ENCODE data around the gene NINJ1.

NINJ1 gene

DNA sequence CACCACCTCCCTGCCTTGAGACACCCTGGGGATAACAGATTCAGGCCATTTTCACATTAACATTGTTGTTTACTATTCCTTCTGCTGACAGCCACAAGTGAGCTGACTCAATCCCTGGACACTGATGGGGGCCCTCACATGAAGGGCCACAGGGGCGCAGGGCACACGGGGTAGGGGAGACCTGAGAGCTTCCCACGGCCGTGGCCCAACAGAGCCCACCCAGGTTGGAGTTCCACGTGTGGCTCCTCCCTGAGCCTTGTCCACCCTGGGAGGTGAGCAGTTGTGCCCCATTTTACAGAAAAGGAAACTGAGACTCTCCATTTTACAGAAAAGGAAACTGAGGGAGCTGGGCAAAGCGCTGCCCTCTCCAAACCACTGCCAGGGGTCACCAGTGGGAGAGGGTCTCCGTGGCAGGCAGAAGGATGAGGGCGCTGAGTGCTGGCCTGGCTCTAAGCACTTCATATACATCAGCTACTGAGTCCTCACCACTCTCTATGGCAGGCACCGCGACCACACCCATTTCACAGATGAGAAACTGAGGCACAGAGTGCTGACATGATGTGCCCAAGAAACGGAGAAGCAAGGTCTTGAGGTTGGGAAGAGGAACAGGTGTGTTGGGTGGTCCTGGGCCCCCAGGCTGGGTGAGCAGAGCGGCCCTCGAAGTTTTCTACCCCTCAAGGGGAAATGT, 2.3 kb downstream of the NINJ1 start:
- no peak for DNase-seq

DNA sequence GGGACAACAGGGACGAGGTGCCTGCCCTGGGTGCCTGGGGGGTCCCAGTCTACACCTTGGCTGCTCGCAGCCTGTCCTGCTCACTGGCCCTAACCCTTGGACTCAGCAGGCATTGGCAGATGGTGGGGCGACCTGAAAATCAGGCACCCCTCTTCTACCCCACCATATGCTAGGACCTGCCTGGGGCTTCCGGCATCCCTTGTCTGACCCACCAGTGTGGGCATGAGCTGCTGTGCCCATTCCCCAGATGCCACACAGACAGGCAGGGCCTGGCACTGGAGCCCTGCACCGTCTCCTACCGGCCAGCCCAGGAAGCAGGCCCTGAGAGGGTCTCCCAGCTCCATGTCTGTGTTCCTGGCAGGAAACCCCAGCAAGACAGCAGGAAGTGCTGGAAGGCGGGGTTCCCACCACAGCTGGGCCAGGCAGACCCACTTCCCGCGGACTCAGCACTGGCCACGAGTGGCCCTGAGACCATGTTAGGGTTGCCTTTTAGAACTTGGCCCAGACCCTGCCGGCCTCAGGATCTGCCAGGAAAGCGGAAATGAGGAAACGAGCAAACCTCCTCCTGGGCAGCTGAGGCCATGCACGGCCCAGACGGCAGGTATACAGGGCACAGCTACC, 3.1 kb downstream of the NINJ1 start:
- DNase-seq = no peak

DNA sequence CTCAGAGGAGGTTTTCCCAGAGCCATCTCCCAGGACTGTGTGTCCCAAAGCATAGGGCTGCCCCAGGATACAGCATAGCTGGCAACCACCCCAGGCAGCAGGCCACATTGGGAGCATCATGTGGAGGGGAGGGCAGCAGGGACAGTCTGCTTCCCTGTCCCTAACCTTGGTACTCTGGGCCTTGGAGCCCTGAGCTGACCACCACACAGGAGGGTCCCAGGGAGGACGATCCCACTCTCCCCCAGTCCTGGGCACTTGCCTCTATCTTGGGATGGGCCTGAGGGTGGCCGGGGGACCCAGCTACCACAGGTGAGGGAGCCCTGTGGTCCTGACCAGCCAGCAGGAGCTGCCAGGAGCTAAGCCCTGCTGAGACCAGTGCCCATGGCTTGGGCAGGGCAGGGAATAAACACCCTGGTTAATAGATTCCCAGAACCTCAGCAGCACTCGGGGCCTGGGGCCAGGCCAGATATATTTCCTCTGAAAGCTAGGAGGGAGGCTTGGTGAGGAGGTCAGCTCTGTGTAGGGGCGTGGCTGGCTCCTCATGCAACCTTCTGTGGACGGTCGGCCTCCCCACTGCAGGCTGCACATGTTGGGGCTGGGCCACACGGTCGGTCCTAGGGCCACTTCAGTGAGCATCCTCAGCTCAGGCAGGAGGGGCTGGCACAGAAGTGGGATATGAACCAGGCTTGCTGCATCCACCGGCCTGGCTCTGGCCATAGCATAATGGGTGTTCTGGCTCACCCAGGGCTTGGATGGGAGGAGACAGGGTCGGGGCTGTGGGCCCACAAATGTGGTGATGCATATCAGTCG, 4.2 kb downstream of the NINJ1 start:
- no peak for DNase-seq

DNA sequence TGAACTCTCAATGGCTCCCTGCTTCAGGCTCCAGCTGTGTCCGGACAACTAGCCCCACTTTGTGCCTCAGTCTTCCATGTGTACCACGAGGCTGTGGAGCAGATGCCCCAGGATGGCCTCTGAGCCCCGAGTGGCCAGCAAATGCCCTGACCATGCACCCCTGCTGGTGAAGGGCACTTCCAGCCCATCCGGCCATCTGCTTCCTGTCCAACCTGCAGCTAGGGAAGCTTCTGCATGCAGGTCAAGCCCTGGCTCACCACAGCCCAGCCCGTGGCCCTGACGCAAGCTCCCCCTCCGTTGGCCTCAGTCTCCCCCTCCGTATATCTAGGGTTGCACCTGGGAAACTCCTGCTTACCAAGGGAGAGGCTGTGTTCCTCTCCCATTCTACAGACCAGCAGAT, 4.8 kb downstream of the NINJ1 start:
- no peak for DNase-seq

DNA sequence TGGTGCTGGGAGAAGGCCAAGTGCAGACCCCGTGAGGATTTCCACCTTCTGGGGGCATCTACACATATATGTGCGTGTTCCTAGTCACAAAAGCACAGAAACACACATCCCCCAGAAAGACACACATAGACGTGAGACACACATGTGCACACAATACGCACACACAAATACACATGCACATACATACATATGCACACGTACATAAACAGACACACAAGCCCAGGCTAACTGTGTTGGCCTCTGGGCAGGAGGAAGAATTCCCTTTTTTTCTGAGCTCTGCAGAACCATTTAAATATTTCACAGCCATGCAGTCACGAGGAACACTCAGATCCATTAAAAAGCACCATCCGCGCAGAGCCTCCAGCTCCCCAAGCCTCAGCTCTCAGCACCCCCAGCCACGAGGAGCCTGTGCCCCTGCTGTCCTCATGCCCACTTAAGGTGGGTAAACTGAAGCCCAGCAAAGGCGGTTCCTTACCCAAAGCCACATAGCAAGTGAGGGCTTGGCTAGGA, 5.3 kb downstream of the NINJ1 start:
- DNase-seq = no peak

DNA sequence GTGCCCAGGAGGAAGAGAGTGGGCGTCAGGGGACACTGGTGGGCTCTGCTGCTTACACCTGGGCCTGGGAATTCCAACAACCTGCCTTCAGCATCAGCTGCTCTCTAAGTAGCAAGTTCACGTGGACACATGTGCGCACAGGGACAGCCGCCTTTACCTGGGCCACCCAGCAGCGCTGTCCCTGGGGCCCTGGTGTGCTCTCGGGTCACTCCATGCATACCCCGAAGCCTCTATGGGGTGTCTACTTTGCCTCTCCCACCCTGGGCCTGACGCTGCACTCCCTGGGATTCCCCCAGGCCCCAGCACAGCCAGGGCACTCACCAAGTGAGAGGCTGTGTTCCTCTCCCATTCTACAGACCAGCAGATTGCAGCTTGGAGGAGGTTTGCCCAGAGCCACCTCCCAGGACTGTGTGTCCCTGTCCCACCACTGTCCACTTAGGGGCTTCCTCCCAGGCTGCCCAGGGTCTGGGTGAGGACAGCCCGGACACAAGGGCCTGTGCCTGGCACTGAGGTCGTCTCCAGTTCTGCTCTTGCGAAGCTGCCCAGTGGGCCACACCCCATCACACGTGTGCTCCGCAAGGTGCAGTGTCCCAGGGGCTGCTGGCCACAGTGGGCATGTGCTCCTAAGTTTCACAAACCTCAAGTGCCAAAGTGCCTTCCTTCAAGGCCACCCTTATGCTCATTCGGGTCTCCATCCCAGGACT, 5.9 kb downstream of the NINJ1 start:
- no peak for DNase-seq

DNA sequence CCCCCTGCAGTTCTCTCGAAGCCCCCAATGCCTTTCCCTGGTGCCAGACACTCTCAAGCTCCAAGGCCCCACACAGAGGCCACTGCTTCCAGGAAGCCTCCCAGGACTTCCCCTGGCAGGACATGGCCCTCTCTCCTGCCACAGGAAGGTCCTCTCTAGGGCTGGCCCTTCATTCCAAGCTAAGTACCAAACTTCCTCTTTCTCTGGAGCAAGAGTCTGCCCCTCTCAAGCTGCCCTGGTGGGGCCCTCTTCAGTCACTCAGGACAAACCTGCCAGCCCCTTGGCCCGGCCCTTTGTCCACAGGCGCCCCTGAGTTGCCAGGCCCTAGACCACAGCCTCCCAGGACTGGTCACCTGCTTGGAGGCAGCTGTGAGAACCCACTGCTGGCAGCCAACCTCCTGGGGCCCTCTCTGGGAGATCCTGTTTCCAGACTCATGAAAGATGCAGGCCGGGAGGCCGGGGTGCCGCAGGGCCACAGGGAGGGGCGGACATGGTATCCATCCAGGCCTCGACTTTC, 6.6 kb downstream of the NINJ1 start:
- DNase-seq = no peak

DNA sequence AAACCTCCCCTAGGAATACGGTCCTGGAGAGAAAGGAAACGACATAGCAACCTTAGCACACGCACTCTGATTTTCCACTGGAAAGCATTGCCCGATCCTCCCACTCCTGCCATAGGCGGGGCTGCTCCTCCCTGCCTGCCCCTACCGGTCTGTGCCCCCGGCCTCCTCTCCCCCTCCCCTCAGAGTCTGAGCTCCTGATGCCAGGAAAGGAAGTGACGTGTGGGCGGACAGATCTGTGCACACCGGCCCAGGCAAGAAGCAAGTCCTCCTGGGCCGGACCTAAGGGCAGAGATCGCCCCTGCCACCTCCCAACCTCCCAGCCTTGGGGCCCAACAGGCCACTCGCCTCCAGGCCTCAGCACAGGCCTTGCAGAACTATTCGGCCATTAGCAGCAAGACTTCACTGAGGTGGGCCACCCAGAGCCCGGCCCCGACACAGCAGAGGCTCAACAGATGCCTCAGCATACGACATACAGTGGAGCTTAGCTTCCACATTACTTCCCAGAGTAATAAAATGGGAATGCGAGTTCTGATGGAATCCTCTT, 7.2 kb downstream of the NINJ1 start:
- no peak for DNase-seq

DNA sequence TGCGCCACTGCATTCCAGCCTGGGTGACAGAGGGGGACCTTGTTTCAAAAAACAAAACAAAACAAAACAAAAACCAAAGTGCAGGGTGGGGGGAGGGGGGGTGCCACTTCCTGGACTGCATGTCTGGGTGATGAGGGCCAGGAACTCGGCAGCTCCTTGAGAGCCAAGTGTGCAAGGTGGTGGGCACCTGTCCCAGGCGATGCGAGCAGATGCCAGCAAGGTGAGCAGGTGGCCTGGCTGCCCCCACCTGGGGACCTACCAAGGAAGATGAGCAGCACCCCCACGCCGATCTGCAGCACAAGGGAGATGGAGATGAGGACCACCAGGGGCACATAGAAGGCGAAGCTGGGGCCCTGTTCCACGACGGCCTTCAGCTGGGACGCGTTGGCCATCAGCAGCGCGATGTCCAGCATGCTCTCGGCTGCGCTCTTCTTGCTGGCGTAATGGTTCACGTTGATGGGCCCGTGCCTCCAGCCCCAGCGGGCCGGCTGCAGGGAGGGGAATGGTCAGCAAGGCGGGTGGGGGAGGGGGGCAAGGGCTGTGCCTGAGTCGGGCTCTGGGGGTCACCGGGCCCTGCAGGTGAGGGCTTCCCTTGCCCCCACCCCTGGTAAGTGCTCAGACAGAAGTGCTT, 7.8 kb downstream of the NINJ1 start:
- no peak for DNase-seq

DNA sequence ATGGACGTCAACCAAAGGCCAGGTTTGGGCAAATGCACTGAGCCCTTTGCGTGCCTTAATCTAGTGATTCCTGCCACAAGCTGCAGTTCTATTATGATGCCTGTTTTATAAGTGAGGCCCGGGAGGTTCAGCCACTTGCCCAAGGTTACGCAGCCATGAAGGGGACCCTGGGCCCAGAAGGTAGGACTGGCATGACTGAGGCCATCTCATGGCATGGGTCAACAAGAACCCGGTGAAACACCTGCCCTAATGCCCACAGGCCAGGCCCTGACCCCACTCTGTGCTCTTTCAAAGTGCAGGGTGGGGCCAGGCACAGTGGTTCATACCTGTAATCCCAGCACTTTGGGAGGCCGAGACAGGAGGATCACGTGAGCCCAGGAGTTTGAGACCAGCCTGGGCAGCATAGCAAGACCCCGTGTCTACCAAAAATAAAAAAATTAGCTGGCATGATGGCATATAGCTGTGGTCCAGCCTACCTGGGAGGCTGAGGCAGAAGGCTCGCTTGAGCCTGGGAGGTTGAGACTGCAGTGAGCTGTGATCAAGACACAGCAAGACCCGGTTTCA, 8.6 kb downstream of the NINJ1 start:
- no peak for DNase-seq

DNA sequence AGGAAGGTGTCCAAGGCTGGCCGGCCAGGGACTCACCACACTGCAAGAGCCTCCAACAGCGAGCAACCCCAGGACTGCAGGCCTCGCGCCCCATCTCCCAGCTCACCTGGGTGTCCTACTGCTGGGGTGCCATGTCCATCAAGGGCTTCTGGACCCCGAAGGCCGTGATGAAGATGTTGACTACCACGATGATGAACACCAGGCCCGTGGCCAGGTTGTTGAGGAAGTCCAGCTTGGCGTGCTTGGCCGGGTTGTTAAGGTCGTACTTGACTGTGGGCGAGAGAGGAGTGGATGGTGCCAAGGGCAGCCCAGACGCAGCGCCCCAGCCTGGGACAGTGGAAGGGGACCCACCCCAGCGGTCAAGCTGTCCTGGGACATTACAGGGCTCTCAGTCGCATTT, 9.3 kb downstream of the NINJ1 start:
- DNase-seq = no peak

DNA sequence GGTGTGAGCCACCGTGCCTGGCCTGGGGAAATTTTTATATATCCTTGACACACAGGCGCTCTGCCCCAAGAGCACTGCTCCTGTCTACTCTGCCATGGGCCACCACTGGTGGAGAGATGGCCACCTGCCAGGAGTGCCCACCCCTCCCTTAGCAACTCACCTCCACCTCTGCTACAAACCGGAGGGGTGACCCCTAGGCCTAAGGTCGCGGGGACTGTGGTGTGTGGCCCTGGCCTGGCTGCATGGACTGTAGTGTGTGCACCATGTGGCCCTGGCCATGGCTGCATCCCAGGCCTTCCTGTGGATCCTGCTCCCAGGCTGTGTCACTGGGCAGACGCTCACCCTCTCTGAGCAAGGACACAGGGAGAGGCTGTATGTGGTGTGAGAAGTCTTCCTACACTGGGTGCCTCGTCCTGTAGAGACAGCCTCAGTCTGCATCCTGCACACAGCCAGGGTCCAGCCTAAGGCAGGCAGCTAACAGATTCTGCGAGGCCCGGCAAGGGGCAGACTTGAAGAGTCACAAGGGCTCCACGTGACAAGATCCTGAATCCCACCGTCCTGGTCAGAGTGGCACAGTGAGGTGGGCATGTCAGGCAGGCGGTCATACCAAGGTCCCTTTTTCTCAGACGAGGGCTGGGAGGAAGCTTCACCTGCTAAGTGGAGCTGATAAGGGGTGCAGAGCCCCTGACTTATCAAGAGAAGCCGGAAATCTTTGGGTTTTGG, 10.3 kb downstream of the NINJ1 start:
- DNase-seq = no peak

DNA sequence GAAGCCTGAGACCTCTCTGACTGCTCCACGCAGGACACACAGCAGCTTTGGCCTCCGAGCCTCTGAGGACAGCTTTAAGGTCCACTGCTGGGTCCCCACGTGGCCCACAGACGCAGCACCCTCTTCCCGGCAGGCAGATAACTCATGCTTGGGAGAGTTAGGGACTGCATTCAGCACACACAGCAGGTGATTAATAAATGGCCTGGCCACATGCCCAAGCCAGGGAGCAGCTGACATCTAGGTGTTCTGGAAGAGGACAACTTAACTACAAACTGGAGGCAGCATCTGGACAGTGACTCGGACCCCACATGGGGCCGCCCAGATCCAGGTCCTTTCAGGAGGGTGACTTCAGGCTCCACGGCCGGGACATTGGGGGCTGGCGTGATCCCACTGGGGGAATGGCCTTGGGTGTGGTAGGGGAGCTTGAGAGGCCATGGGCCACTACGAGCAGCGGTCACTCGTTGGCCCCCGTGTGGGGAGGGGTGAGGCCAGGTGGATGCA, 11.3 kb downstream of the NINJ1 start:
- DNase-seq = no peak

DNA sequence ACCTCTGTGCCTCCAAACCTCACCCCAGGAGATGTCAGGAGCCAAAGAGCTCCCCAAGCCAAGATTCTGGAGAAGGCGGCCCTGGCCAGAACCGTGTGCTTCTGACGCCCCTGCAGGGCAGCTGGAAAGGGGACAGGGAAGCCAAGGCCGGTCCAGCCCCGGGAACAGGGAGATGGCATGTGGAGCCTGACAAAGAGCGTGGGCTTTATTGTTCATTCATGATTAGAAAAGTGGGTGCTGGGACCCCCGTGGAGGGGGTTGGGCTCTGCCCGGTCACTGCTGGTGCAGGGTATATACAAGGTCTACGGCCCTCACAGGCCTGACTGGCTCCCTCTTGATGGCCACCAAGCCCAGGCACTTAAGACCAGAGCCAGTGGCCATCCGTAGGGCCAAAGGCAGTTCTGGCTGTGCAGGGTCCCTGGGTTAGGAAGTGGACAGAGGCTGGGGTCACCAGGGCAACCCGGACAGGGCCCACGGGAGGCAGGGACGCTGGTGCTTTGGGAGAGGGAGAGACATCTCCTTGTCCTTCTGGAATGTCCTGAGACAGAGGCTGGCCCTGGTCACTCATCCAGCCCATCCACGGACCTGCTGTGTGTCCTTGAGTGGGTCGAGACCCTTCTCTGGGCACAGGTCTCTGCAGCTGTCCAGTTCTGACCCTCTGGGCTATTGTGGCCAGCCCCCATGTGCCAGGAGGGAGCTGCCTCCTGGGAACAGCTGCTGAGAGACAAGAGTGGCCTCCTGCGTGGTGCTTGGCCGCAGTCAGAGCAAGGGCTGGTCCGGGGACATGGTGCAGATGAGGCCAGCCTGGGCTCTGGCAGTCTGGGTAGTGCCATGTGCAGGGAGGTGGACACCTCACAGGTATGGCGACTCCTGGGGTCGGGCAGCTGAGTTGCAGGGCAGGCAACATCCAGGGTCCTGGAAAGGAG, 12.5 kb downstream of the NINJ1 start:
- DNase-seq = no peak

DNA sequence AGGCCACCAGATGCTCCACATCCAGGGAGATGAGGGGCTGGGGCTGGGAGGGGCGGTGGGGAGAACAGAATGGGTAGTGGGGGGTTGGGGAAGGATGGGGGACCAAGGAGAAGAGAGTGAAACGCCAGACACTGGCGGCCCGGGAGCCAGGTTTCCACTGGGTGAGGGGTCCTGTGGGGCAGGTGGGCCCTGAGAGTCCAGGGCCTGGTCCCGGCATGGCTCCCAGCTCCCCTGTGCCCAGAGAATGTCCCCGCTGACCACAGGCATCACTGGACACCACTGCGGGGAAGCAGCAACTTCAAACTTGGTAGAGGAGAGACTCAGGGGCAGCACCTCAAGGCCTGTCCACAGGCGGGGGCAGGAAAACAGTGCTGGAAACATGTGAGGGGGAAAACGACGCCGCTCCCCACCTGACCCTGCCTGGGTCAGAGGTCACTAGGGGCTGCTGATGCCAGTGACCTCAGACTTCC, 13.2 kb downstream of the NINJ1 start:
- DNase-seq = no peak

DNA sequence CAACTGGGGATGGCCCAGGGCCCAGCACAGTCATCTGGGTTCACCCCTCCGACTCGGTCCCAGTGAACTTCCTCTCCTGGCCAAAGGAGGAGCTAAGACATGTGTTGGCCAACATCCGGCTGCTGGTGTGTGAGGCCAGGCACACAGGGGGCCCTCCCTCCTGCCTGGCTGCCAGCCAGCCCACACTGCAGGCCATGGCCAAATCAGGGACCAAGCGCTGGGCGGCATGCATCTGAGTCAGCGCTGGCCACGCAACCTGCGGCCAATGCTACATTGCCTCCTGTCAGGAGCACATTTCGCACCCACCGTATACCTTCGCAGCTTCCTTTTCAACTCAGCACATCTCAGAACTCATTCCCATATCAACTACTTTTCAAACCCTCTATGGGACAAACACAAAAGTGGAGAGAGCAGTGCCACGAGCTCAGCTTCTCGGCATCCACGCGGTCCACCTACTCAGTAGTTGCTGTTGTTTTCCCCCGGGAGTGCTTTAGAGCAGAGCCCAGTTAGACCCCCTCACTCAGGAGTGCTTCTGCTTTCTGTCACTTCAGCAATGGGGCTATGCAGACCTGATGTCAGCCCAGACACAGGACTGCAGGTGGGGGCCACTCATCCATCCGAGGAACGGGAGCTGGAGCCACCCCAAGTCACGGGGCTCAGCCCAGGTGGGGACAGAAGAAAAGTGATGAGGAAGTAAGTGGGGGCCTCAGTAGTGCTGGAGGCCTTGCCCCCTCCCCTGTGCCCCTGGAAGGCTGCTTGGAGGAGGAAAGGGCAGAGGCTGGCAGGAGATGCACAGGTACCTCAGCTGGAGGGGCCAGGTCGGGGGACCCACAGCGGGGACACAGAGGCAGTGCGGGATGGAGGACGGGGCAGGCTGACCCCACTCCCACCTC, 13.9 kb downstream of the NINJ1 start:
- DNase-seq = no peak

DNA sequence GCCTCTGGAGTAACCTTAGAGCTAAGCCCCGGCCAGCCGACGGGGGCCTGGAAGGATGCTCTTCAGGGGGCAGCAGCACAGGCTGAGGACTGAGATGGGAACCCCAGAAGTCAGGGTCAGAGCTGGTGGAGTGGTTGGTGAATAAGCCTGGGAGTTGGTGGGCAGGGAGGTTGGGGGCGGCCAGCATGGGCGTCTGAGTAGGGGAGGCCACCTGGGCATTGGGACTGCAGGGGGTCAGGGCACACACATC, 14.4 kb downstream of the NINJ1 start:
- no peak for DNase-seq

DNA sequence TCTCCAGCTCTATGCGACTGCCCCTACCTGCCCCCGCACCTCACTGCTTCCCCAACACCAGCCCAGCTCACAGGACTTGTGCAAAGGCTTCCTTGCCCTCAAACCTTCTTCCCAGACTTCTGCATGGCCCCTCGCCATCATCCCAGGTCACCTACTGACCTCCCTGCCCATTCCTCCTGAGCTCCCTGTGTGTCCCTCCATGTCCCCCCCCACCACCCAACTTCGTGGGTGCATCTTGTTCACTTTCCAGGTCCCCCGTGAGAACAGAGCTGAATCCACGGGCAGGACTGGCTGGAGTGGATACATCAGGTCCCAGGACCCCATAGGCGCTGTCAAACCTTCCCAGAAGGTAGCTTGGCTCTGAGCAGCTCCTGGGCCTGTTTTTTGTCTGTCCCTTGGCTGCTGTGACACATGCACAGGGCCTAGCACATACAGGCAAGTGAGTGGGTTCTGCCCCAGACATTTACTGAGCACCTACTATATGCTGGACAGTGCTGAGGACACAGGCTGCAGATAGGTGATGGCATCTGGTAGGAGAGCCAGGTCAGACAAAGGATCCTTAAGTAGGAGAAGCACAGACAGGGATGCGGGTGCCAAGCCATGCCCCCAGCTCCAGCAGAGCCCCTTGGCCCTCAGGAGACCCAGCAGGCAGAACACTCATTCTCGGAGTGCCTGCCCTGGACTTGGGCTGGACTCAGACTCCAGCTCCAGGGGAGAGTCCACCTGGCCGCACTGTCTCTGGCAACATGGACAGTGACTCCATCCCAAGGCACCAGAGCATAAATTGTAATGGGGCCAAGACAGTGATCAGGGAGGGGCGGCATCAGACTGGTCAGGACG, 15.0 kb downstream of the NINJ1 start:
- no peak for DNase-seq
